Small intestine (tissue), 16 donors: ENCODE measurements around the gene TNF. TPM values are rescaled to one million over a fixed set of nuclear protein-coding genes. Genes with fewer than 3 reads are reported as not detected.

ENCODE experiments used
- DNase-seq, 2 donors: peaks; one replicate each; pipeline versions ENCODE4 v3.0.0 to v3.0.0-alpha.2; 2013
- FAIRE-seq: peaks from 2 replicates; lab custom pipeline; 2012; peaks lifted over from hg19 to GRCh38; lab: Jason Lieb, UNC
- H3K27ac ChIP-seq, 3 donors: one replicate each; pipeline ENCODE4 v1.5.1; 2013; ENCODE audit warnings: low read length in 2 of 3, mild to moderate bottlenecking in 2 of 3, control low read depth in 1 of 3, inconsistent platforms in 1 of 3, low read depth in 1 of 3, moderate library complexity in 1 of 3
- H3K27me3 ChIP-seq, 3 donors: one replicate each; pipeline ENCODE4 v1.6.1; 2013; ENCODE audit warnings: low read length in 3 of 3, inconsistent platforms in 1 of 3; ENCODE audit not compliant: control insufficient read depth in 3 of 3, insufficient read depth in 3 of 3
- H3K36me3 ChIP-seq, 3 donors: one replicate each; pipeline ENCODE4 v1.6.1; 2013; ENCODE audit warnings: low read length in 3 of 3, inconsistent platforms in 1 of 3, low read depth in 1 of 3, mild to moderate bottlenecking in 1 of 3, moderate library complexity in 1 of 3; ENCODE audit not compliant: control insufficient read depth in 3 of 3, insufficient read depth in 2 of 3
- H3K4me1 ChIP-seq, 3 donors: one replicate each; pipeline ENCODE4 v1.6.1; 2013; ENCODE audit warnings: low read length in 2 of 3, inconsistent platforms in 1 of 3, low read depth in 1 of 3, mild to moderate bottlenecking in 1 of 3, moderate library complexity in 1 of 3; ENCODE audit not compliant: control insufficient read depth in 3 of 3, insufficient read depth in 2 of 3
- H3K4me3 ChIP-seq, 3 donors: one replicate each; pipeline ENCODE4 v1.5.1; 2013; ENCODE audit warnings: low read length in 3 of 3, control low read depth in 1 of 3, inconsistent platforms in 1 of 3, low read depth in 1 of 3, mild to moderate bottlenecking in 1 of 3, moderate library complexity in 1 of 3
- H3K9me3 ChIP-seq, 2 donors: one replicate each; pipeline ENCODE4 v1.6.1; 2013; ENCODE audit warnings: low read depth in 1 of 2, low read length in 1 of 2; ENCODE audit not compliant: control insufficient read depth in 2 of 2, insufficient read depth in 1 of 2
- WGBS, 3 donors: extraction: QIAGEN DNeasy Blood & Tissue Kit; methylation state at CpG; one replicate each; pipeline ENCODE4 v1.1.7; 2013; 5-methylcytosine and 5-hydroxymethylcytosine counted together
- long read RNA-seq, 10 donors: transcript quantifications; one replicate each; lab custom pipeline, GENCODE V29; 2026
- polyA plus RNA-seq, 4 donors: library from polyadenylated mRNA; stranded (reverse) in 3 of 4; unstranded in 1 of 4; fragments of 200-250 nt in 3 of 4; fragments of 120-200 nt in 1 of 4; gene quantifications; one replicate each; pipeline versions ENCODE4 v1.2.1 to v1.2.3, GENCODE V29; 2013
- donor health status: healthy with polysubstance abuse.
- donor health status: control.
- donor health status: control.
- donor health status: Bipolar disorder and iron deficiency.
- donor health status: healthy.

TNF gene
- polyA plus RNA-seq = under 1 TPM in 3 of 4 donors, not detected in 1; 0.18 to 0.59 (median 0.45) TPM
- long read RNA-seq, donor 1, partial matches to known transcripts = 0 of 1 reads
- long read RNA-seq, donor 1, other reads (novel, unspliced or antisense) = 0 of 1 reads
- long read RNA-seq, donor 2 = 0 reads
- long read RNA-seq, donor 3 = 0 reads
- long read RNA-seq, donor 4 = 0 reads
- long read RNA-seq, donor 5 = 0 reads
- long read RNA-seq, donor 6 = 0 reads
- long read RNA-seq, donor 7 = 0 reads
- long read RNA-seq, donor 8, partial matches to known transcripts = 0 of 1 reads
- long read RNA-seq, donor 8, other reads (novel, unspliced or antisense) = 0 of 1 reads
- long read RNA-seq, donor 9 = 0 reads
- long read RNA-seq, donor 10 = 0 reads

DNA sequence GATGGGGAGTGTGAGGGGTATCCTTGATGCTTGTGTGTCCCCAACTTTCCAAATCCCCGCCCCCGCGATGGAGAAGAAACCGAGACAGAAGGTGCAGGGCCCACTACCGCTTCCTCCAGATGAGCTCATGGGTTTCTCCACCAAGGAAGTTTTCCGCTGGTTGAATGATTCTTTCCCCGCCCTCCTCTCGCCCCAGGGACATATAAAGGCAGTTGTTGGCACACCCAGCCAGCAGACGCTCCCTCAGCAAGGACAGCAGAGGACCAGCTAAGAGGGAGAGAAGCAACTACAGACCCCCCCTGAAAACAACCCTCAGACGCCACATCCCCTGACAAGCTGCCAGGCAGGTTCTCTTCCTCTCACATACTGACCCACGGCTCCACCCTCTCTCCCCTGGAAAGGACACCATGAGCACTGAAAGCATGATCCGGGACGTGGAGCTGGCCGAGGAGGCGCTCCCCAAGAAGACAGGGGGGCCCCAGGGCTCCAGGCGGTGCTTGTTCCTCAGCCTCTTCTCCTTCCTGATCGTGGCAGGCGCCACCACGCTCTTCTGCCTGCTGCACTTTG, at the start of gene TNF:
Gene TNF, plus strand, starts transcription at position 231 of the 567 bp plus-strand sequence. Its CDS starts 177 bp downstream, at position 408.
- 45 to 58% (median 51%) methylated on average over 15 to 19 of the region's 19 CpGs for WGBS, 3 donors
- H3K27me3 ChIP-seq = peaks cover 0 to 18% (median 0%) of the 10 kb centered on the region in 3 donors
- H3K27ac ChIP-seq = peak within 1 kb of the TSS in 2 of 3 donors; percentile 45 to 55
- DNase-seq (peak in 1 of 2 donors; percentile 42), FAIRE-seq (no peak)
- H3K36me3 ChIP-seq = no peaks in the 10 kb centered on the region
- peak within 1 kb of the TSS in 2 of 3 donors; percentile 19 to 24 for H3K4me3 ChIP-seq
- H3K4me1 ChIP-seq = peaks cover 0 to under 1% (median 0%) of the 10 kb centered on the region in 3 donors
- H3K9me3 ChIP-seq = peaks cover 0 to under 1% of the 10 kb centered on the region in 2 donors

GRCh38 chr6:31525932-31526591, 49.3 kb upstream of the TNF start:
- Histone ChIP-seq H3K36me3 (peaks cover 5 to 21% (median 8%) of the 10 kb centered on the region in 3 donors), H3K9me3 (no peaks in the 10 kb centered on the region), H3K4me1 (peaks cover 0 to 7% (median 2%) of the 10 kb centered on the region in 3 donors), H3K27me3 (no peaks in the 10 kb centered on the region), H3K27ac (no peak overlapping the region), H3K4me3 (no peak overlapping the region)
- 36 to 63% (median 49%) methylated on average over 4 of the region's 4 CpGs for WGBS, 3 donors
- FAIRE-seq = no peak
- DNase-seq = peak in 1 of 2 donors; percentile 42

- H3K36me3 ChIP-seq = peaks cover 21 to 35% (median 27%) of the 10 kb centered on the region in 3 donors
- no peaks in the 10 kb centered on the region for H3K9me3 ChIP-seq
- H3K27ac ChIP-seq = no peak overlapping the region
- WGBS, 3 donors = 83 to 92% (median 91%) methylated on average over 4 of the region's 4 CpGs
- DNase-seq (no peak), FAIRE-seq (no peak)
- H3K4me1 ChIP-seq = peaks cover 0 to 7% (median 2%) of the 10 kb centered on the region in 3 donors
- H3K4me3 ChIP-seq = no peak overlapping the region
- no peaks in the 10 kb centered on the region for H3K27me3 ChIP-seq
Measured at GRCh38 chr6:31528307-31528777, 47.0 kb upstream of the TNF start.

DNA sequence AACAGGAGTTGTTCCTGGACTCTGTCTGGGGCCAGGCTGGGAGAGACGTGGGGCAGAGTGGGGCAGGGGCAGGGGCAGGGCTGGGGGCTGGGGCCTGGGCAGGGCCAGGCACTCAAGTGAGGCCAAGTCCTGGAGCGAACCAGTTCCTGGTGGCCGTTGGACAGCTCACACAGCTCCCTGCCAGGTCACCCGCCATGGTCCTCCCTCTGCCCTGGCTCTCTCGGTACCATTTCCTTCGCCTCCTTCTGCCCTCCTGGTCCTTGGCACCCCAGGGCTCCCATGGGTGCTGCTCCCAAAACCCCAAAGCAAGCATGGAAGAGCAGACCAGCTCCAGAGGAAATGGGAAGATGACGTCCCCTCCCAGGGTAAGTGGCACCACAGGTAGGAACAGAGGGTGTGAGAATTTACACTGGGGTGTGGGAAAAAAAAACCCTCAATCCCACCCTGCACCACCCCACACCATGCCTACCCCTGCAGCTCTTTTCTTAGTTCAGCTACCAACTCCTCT, 46.5 kb upstream of the TNF start, which contains the start of gene MCCD1:
Gene MCCD1, plus strand, starts transcription at position 142 of the 508 bp plus-strand sequence. Its CDS starts 53 bp downstream, at position 195.
- Histone ChIP-seq H3K27ac (no peak within 1 kb of the TSS), H3K27me3 (no peaks in the 10 kb centered on the region), H3K9me3 (no peaks in the 10 kb centered on the region), H3K4me1 (peaks cover 0 to 7% (median 2%) of the 10 kb centered on the region in 3 donors), H3K36me3 (peaks cover 23 to 36% (median 27%) of the 10 kb centered on the region in 3 donors), H3K4me3 (no peak within 1 kb of the TSS)
- DNase-seq (no peak), FAIRE-seq (no peak)
- 65 to 82% (median 81%) methylated on average over 7 of the region's 7 CpGs for WGBS, 3 donors

DNA sequence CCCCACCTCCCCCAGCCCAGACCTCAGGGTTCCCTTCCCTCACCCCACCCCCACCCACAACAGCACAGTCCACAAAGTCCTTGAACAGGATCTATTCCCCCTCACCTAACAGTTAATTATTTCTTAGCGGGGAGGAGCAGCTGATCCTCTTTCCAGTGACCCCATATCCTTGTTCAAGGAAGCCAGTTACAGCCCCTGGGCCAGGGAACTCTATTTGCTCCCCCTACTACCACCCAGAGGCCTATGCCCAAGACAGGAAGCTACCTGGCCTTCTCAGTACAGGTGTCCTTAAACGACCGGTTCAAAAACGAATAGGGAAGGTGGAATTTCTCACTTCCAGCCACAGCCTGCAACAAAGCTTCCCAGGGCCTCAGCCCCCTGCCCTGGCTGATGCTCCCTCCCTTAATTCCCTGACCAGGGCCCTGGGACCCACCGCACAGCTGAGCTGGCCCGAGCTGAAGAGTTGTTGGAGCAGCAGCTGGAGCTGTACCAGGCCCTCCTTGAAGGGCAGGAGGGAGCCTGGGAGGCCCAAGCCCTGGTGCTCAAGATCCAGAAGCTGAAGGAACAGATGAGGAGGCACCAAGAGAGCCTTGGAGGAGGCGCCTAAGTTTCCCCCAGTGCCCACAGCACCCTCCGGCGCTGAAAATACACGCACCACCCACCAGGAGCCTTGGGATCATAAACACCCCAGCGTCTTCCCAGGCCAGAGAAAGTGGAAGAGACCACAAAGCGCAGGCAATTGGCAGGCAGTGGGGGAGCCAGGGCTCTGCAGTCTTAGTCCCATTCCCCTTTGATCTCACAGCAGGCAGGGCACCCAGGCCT, 45.8 kb upstream of the TNF start:
- Histone ChIP-seq H3K4me3 (no peak overlapping the region), H3K9me3 (no peaks in the 10 kb centered on the region), H3K36me3 (peaks cover 28 to 43% (median 32%) of the 10 kb centered on the region in 3 donors), H3K27ac (no peak overlapping the region), H3K27me3 (no peaks in the 10 kb centered on the region), H3K4me1 (peaks cover 0 to 7% (median 2%) of the 10 kb centered on the region in 3 donors)
- WGBS, 3 donors = 49 to 55% (median 50%) methylated on average over 12 of the region's 12 CpGs
- FAIRE-seq = no peak
- peak in 1 of 2 donors; percentile 30 for DNase-seq

GRCh38 chr6:31530659-31531058, 44.7 kb upstream of the TNF start:
- Histone ChIP-seq H3K27me3 (no peaks in the 10 kb centered on the region), H3K4me3 (no peak overlapping the region), H3K27ac (no peak overlapping the region), H3K36me3 (peaks cover 37 to 53% (median 42%) of the 10 kb centered on the region in 3 donors), H3K4me1 (peaks cover 0 to 7% (median 2%) of the 10 kb centered on the region in 3 donors), H3K9me3 (no peaks in the 10 kb centered on the region)
- WGBS, 3 donors = 60 to 82% (median 68%) methylated on average over 5 to 6 of the region's 6 CpGs
- no peak for DNase-seq
- no peak for FAIRE-seq

- peaks cover 0 to 7% (median 0%) of the 10 kb centered on the region in 3 donors for H3K4me1 ChIP-seq
- FAIRE-seq = no peak
- H3K36me3 ChIP-seq = peaks cover 42 to 53% (median 43%) of the 10 kb centered on the region in 3 donors
- 88 to 95% (median 92%) methylated on average over 7 of the region's 7 CpGs for WGBS, 3 donors
- no peaks in the 10 kb centered on the region for H3K9me3 ChIP-seq
- no peak for DNase-seq
- H3K27ac ChIP-seq = no peak overlapping the region
- H3K27me3 ChIP-seq = no peaks in the 10 kb centered on the region
- H3K4me3 ChIP-seq = no peak overlapping the region
Measured at GRCh38 chr6:31531162-31531561, 44.2 kb upstream of the TNF start.
